ENCODE measurements around the gene MRPS25.
"Not testable (repeated sequence)": the region's sequence is repeated elsewhere in the genome, so short reads cannot be mapped to it uniquely, and the experiment has no call there.

The MRPS25 gene

DNA sequence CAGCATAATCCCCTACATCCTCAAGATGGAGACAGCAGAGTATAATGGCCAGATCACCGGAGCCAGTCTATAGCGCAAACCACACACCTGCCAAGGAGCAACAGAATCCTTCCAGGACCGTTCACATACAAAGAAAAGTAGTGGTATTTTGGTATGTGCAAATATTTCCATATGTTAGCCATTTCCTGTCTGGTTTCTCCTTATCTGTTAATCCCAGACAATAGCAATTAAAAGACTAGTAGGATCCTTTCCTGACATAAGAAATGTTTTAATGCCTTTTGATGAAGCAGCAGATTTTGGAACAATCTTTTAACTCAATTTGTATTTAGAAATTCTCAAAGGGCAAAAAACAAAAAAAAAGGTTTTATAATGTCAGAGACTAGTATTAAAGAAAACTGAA is 22.2 kb downstream of the MRPS25 start:
- DNase-seq = no peak

DNA sequence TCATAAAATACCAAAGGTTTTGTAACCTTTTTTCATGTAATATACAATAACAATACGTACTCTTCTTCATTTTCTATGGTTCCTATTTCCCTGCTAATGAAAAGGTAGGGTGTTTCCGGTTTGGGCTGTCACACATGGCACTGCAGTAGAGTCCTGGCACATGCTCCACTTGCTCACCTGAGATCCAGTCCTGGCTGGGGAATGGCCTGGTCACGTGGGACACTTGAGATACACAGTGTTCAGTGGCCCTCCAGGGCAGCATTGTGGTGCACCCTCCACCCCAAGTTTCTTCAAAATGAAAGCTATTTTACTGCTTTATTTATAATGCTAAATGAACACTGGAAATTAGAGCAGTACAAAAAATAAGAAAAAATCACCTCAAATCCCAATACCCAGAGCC is 23.2 kb downstream of the MRPS25 start:
- DNase-seq = no peak

DNA sequence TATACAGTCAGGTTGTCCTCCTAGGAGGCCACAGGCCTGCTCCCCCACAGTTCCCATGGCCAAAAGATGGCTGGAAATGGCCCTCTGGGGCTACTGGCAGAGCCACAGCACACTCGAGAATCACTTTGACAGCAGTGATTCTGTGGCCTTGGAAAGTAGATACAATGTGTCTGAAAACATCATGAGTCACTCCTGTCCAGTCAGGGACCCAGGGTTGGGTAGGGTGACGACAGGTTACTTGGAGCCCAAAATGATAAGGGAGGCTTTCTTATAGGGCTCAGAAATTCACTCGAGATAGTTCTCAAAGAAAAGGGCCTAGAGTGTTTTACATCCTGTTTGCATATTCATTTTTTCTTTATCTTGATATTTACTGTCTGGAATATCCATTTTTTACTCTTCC is 24.3 kb downstream of the MRPS25 start:
- no peak for DNase-seq

DNA sequence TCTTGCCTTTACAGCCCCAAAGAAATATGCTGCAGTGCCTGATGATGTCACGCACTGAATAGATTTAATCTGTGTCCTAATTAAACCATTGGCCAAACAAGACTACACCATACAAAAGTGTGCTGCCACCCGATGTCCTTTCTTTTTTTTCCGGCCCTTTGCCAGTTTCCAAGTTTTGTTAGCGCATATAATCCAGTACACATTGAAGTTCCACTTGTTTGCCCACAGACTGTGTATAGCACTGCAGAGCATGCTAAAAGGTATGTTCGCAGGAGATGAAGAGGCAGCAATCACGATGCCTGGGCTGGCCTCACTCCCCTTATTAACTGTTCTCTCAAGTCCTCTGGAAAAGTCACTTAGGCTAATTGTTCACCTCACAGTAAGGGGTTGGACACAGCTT is 26.8 kb downstream of the MRPS25 start:
- DNase-seq = no peak

DNA sequence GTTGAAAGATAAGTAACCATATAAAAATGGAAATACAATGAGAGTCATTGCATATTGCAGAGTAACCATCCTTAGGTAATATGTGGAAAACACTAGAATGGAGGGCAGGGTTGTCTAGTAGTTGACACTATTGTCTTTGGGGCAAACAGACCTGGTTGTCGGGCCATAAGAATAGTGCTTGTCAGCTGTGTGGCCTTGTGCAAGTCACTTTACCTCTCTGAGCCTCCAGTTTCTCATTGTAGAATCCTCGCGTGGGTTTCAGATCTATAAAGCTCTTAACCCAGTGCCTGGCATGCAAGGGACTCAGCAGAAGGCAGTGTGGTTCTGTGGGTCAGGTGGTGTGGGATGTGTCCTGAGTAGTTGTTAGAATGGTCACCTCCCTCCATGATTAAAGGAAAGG is 32.0 kb downstream of the MRPS25 start:
- DNase-seq = no peak

DNA sequence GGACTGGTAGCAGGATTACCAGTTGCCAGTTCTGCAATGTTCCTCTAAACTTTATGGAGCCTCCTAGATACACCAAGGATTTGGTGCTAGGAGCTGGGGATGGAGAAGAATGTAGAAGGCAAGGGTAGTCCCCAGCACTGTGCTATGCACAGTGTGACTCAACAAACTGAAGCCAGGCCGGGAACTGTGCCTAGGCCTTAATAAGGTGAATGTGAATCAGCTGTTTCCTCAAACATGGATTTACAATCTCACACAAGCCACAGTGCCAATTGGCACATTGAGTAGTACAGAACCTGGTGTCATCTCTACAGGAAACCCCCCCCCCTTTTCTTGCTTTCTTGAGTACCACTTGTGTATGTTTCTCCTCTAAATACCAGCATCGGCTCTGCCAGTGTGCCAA is 32.5 kb downstream of the MRPS25 start:
- DNase-seq = no peak

DNA sequence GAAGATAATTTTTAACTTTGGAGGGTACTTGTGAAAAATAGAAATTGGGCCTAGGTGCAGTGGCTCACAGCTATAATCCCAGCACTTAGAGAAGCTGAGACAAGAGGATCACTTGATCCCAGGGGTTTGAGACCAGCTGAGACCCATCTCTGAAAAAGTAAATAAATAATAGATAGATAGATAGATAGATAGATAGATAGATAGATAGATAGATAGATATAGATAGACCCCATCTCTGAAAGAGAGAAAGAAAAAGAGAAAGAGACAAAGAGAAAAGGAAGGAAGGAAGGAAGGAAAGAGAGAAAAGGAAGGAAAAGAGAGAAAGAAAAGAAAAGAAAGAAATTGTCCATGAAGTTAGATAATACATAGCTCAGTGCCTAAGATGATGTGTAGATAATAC is 35.5 kb downstream of the MRPS25 start:
- DNase-seq = no peak

DNA sequence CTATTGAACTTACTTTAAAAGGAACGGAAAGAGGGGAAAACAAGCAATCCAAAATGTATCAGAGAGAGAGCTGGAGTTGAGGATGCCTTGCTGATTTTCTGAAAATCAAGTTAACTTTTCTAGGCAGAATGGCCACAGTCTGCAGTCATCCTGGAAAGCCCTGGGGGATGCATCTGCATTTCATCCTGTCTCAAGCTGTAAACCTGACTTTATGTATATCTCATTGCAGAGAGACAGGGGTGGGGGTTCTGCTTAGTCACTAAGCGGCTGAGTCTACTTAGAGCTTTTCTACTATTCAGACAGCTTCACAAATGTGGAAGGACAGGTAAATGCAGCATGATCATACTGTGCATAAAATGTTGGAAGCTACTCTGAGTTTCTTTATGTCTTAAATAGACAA is 41.4 kb downstream of the MRPS25 start:
- DNase-seq = no peak

DNA sequence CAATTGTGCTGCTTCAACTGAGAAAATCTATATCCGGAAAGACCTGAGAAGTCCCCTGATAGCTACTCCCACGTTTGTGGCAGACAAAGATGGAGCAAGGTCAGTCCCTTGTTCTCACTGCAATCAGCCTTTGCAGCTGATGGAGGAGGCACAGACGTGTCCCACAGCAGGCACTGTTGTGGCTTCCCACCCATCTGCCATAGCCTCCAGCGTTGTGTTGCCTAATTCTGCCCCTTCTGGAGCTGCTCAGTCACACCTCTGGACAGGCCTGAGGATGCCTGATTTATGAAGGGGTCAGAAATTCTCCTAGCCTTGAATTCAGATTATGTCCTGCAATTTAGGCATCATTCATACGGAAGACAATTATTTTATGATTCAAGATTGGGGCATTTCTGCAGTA is 41.9 kb downstream of the MRPS25 start:
- DNase-seq = no peak

DNA sequence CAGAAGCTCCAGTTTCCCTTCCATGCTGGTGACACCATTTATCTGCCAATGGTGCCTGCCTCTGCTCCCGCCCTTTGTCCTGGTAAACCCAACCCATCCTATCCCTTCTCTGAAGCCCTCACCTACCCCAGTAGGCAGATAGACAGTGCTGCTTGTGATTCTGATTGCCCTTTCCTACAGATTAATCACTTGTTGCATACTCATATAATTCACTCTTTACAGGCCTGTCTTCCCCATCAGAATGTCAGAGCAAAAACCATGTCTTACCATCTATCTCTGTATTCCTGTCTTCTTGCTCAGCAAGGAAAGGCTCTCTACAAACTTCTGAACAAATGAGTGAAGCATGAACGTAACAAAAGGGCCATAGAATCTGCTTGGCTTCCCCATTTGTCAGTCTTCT is 47.9 kb downstream of the MRPS25 start:
- no peak for DNase-seq

DNA sequence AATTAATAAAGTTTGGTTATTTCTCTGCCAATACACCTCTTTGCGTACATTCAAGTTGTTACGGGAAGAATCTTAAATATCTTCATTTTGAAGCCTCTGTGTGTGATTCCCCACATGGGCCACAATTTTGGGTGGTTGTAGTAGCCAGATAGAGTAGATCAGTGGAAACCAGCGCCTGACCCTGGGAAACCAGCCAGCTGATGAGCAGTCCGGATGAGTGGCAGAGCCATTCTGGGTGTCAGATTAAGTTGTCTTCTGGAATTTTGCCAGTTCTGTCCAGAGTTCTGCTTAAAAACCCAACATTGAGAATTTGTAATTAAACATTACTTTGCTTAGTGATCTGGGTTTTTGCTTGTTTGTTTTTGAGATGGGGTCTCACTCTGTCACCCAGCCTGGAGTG is 49.7 kb downstream of the MRPS25 start:
- DNase-seq = no peak

DNA sequence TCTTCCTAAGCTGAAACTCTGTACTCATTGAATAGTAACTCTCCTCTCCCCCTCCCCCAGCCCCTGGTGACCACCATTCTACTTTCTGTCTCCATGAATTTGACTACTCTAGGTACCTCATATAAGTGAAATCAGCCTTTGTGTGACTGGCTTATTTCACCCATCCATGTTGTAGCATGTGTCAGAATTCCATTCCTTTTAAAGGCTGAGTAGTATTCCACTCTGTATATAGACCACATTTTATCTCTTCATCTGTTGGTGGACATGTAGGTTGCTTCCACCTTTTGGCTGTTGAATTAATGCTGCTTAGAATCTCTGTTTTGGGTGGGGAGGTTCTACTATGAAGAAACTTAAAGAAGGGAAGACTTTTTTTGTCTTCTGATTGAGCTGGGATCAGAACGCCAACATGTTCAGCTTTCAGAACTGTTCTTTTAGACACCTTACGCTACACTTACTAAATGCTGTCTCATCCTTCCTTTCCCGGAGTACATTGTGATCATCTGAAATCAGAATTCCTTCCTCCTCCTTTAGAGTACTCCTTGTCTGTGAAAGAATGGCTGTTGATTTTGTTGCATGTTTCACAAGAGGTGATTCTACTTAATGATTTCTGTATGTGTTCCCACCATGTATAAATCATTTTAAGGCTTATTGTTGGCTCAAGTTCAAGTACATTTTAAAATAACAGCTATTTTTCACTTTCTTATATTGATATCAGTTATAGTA is 50.3 kb downstream of the MRPS25 start:
- DNase-seq = no peak

DNA sequence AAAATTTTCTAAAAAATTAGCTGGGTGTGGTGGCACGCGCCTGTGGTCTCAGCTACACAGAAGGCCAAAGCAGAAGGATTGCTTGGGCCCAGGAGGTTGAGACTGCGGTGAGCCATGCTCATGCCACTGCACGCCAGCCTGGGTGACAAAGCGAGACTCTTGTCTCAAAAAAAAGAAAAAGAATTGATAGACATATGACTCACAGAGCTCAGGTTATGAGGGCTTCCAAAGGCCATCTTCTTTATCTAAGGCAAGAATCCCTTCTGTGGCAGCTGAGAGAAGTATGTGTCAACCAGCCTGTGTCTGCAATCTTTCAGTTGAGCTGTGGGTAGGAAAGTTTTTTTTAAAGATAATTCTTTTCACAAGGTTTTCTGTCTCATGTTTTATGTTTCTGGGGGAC is 53.9 kb downstream of the MRPS25 start:
- no peak for DNase-seq

DNA sequence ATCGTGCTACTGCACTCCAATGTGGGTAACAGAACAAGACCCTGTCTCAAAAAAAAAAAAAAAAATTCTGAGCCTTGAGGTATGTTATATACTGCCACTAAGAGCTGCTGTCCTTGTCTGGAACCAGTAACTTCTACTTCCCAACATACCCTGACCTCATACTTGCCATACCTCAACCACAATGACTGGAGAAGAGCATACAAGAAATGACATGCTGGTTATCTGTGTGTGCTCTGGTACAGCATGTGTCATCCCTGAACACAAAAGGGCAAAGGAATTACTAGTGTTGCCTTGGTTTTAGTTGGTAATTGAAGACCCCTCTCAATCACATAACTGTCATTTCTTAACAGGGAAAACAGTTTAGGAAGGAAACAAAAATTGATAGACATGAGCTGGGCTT is 54.5 kb downstream of the MRPS25 start:
- DNase-seq = no peak

DNA sequence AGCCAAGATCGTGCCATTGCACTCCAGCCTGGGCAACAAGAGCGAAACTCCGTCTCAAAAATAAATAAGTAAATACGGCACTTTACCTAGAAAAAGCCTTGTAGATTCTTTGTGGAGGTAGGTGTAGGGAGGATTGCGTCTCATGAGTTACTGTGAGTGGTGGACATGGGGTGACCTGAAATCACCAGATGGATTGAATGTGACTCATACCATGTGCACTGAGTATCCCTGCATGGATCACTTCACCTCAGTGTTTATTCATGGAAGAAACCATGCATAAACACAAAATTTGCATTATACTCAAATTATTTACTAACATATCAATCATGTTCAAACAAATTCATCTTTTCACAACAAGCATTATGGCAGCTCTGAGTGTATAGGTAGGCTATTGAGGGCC is 55.9 kb downstream of the MRPS25 start:
- no peak for DNase-seq

DNA sequence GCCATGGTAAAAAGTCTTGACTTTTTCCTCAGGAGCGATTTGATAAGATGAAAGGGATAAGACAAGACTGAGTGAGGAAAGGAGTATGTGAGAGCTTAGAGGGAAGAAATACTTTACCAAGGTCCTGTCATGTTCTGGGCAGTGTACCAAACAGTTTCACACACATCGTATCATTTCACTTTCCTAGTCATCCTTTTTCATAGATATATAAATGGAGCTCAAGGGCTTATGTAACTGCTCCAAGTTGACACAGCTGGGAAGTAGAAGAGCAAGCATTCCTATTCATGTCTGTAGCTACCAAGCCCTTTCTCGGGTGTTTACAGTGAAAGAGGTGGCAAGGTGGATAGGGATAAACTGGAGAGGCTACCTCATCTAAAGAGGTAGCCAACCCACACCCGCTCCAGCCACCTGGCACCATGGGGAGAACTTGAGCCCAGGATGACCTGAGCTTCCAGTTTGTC is 57.4 kb downstream of the MRPS25 start:
- no peak for DNase-seq

DNA sequence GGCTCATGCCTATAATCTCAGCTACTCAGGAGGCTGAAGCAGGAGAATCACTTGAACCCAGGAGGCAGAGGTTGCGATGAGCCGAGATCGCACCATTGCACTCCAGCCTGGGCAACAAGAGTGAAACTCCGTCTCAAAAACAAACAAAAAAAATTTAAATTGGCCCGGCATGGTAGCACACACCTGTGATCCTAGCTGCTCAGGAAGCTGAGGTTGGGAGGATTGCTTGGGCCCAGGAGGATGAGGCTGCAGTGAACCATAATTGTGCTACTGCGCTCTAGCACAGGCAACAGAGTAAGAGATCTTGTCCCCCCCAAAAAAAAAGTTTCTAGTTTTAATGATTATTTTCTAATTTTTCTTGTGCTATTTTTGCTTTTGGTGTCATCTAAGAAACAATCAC is 65.9 kb downstream of the MRPS25 start:
- not testable (repeated sequence) for DNase-seq
